Mesenchymal stem cell (in vitro differentiated cells and primary cell): ENCODE data around the gene SETD1A.

Experiments
- DNase-seq: peaks from one replicate; pipeline ENCODE4 v3.0.0-alpha.2; 2013
- H2AFZ ChIP-seq: one replicate; pipeline ENCODE4 v1.6.1; 2013; ENCODE audit warnings: low read depth, mild to moderate bottlenecking, control low read depth, inconsistent platforms, low read length, moderate library complexity
- H2AK5ac ChIP-seq: 2 replicates; pipeline ENCODE4 v1.6.1; 2013; ENCODE audit warnings: low read length, moderate library complexity, mild to moderate bottlenecking, inconsistent platforms; ENCODE audit not compliant: severe bottlenecking
- H2BK120ac ChIP-seq: one replicate; pipeline ENCODE4 v1.6.1; 2013; ENCODE audit warnings: low read depth, mild to moderate bottlenecking, inconsistent platforms, low read length, moderate library complexity
- H2BK12ac ChIP-seq, 2 experiments: one replicate each; pipeline ENCODE4 v1.6.1; 2013; ENCODE audit warnings: inconsistent platforms in 2 of 2, low read length in 2 of 2, mild to moderate bottlenecking in 2 of 2, moderate library complexity in 2 of 2, control low read depth in 1 of 2
- H2BK15ac ChIP-seq: one replicate; pipeline ENCODE4 v1.6.1; 2013; ENCODE audit warnings: mild to moderate bottlenecking, low read depth, inconsistent platforms; ENCODE audit not compliant: poor library complexity, severe bottlenecking
- H2BK5ac ChIP-seq: 2 replicates; pipeline ENCODE4 v1.6.1; 2013; ENCODE audit warnings: low read depth, mild to moderate bottlenecking, low read length, control low read depth, inconsistent platforms; ENCODE audit not compliant: poor library complexity, severe bottlenecking
- H3K14ac ChIP-seq, 2 experiments: one replicate each; pipeline ENCODE4 v1.6.1; 2013; ENCODE audit warnings: inconsistent platforms in 2 of 2, low read length in 2 of 2, control low read depth in 1 of 2, mild to moderate bottlenecking in 1 of 2, moderate library complexity in 1 of 2
- H3K18ac ChIP-seq, 2 experiments: one replicate each; pipeline ENCODE4 v1.6.1; 2013; ENCODE audit warnings: inconsistent platforms in 2 of 2, low read length in 2 of 2, control low read depth in 1 of 2, low read depth in 1 of 2, mild to moderate bottlenecking in 1 of 2
- H3K23ac ChIP-seq, 2 experiments: one replicate each; pipeline ENCODE4 v1.6.1; 2013; ENCODE audit warnings: inconsistent platforms in 2 of 2, low read length in 2 of 2, mild to moderate bottlenecking in 2 of 2, moderate library complexity in 2 of 2, control low read depth in 1 of 2
- H3K27ac ChIP-seq: 2 replicates; pipeline ENCODE4 v1.5.1; 2013; ENCODE audit warnings: mild to moderate bottlenecking, moderate library complexity, low read length, control low read depth, inconsistent platforms; ENCODE audit not compliant: poor library complexity, severe bottlenecking
- H3K27me3 ChIP-seq, 2 experiments: 2 replicates each; pipeline versions ENCODE4 v1.6.1 to v1.7.0; 2013; ENCODE audit warnings: low read length in 2 of 2, mild to moderate bottlenecking in 2 of 2, moderate library complexity in 2 of 2, control low read depth in 1 of 2, inconsistent platforms in 1 of 2; ENCODE audit not compliant: control insufficient read depth in 1 of 2, insufficient read depth in 1 of 2
- H3K36me3 ChIP-seq, 2 experiments: 2 replicates each; pipeline versions ENCODE4 v1.6.1 to v1.7.0; 2013; ENCODE audit warnings: low read length in 2 of 2, control low read depth in 1 of 2, inconsistent platforms in 1 of 2, low read depth in 1 of 2, mild to moderate bottlenecking in 1 of 2; ENCODE audit not compliant: insufficient read depth in 2 of 2, control insufficient read depth in 1 of 2
- H3K4ac ChIP-seq, 2 experiments: one replicate each; pipeline ENCODE4 v1.6.1; 2013; ENCODE audit warnings: inconsistent platforms in 2 of 2, low read length in 2 of 2, mild to moderate bottlenecking in 2 of 2, moderate library complexity in 2 of 2, control low read depth in 1 of 2, low read depth in 1 of 2
- H3K4me1 ChIP-seq: 2 replicates; pipeline ENCODE4 v1.6.1; 2013; ENCODE audit warnings: low read depth, low read length, control low read depth; ENCODE audit not compliant: control insufficient read depth, insufficient read depth
- H3K4me2 ChIP-seq: 2 replicates; pipeline ENCODE4 v1.6.1; 2013; ENCODE audit warnings: low read length, mild to moderate bottlenecking, inconsistent platforms; ENCODE audit not compliant: poor library complexity, severe bottlenecking
- H3K4me3 ChIP-seq, 2 experiments: 2 replicates each; pipeline versions ENCODE4 v1.5.1 to v1.7.0; 2013; ENCODE audit warnings: low read length in 2 of 2, mild to moderate bottlenecking in 2 of 2, control low read depth in 1 of 2, low read depth in 1 of 2; ENCODE audit not compliant: insufficient read depth in 1 of 2
- H3K79me1 ChIP-seq: replicated peaks from 2 replicates; pipeline ENCODE4 v1.6.1; 2013; ENCODE audit warnings: mild to moderate bottlenecking, control low read depth, low read length, inconsistent platforms; ENCODE audit not compliant: poor library complexity, severe bottlenecking
- H3K9ac ChIP-seq: 2 replicates; pipeline ENCODE4 v1.7.0; 2013; ENCODE audit warnings: mild to moderate bottlenecking, low read length, moderate library complexity
- H3K9me3 ChIP-seq: 2 replicates; pipeline ENCODE4 v1.7.0; 2013; ENCODE audit warnings: mild to moderate bottlenecking, low read length; ENCODE audit not compliant: control insufficient read depth
- H4K8ac ChIP-seq: one replicate; pipeline ENCODE4 v1.6.1; 2013; ENCODE audit warnings: inconsistent platforms, mild to moderate bottlenecking, low read length, moderate library complexity
- H4K91ac ChIP-seq: one replicate; pipeline ENCODE4 v1.6.1; 2013; ENCODE audit warnings: mild to moderate bottlenecking, low read length, inconsistent platforms
- WGBS: methylation state at CpG from one replicate; pipeline ENCODE4 v1.1.7; 2013; ENCODE audit warnings: mixed read lengths; 5-methylcytosine and 5-hydroxymethylcytosine counted together

SETD1A gene

DNA sequence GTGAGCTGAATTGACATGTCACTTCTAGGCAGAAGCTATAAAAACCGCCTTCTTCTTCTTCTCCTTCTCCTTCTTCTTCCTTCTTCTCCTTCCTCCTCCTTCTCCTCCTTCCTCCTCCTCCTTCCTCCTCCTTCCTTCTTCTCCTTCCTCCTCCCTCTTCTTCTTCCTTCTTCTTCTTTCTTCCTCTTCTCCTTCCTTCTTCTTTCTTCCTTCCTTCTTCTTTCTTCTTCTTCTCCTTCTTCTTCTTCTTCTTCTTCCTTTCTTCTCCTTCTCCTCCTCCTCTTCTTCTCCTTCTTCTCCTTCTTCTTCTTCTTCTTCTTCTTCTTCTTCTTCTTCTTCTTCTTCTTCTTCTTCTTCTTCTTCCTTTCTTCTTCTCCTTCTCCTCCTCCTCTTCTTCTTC, 38.9 kb upstream of the SETD1A start:
- H2BK12ac ChIP-seq = no peak overlapping the region
- no peak overlapping the region for H3K4ac ChIP-seq
- H4K91ac ChIP-seq = no peak overlapping the region
- H3K4me2 ChIP-seq = no peak overlapping the region
- no peak overlapping the region for H2BK120ac ChIP-seq
- no peak overlapping the region for H2BK15ac ChIP-seq
- H3K4me1 ChIP-seq = peaks cover 3% of the 10 kb centered on the region
- no peak overlapping the region for H2BK5ac ChIP-seq
- no peak overlapping the region for H4K8ac ChIP-seq
- H3K27ac ChIP-seq = no peak overlapping the region
- H3K9ac ChIP-seq = no peak overlapping the region
- no peak for DNase-seq
- H3K4me3 ChIP-seq = no peak overlapping the region
- H3K27me3 ChIP-seq = no peaks in the 10 kb centered on the region
- H3K18ac ChIP-seq = no peak overlapping the region
- 95% methylated on average over 1 of the region's 1 CpG for WGBS
- H2AFZ ChIP-seq = no peak overlapping the region
- no peak overlapping the region for H3K14ac ChIP-seq
- no peak overlapping the region for H3K23ac ChIP-seq
- no peaks in the 10 kb centered on the region for H3K9me3 ChIP-seq
- H3K79me1 ChIP-seq = peaks cover 6% of the 10 kb centered on the region
- peaks cover 0 to 2% of the 10 kb centered on the region in 2 experiments for H3K36me3 ChIP-seq
- H2AK5ac ChIP-seq = no peak overlapping the region

- H3K4me3 ChIP-seq = no peak overlapping the region
- H3K4me1 ChIP-seq = peaks cover 15% of the 10 kb centered on the region
- H2BK12ac ChIP-seq = no peak overlapping the region
- peak overlapping the region; percentile 45 for H4K8ac ChIP-seq
- no peak overlapping the region for H3K4ac ChIP-seq
- WGBS = 100% methylated on average over 1 of the region's 2 CpGs
- H3K9ac ChIP-seq = peak overlapping the region; percentile 95
- H3K14ac ChIP-seq = no peak overlapping the region
- H2BK15ac ChIP-seq = no peak overlapping the region
- H3K79me1 ChIP-seq = peaks cover 12% of the 10 kb centered on the region
- no peak overlapping the region for H2BK120ac ChIP-seq
- no peak overlapping the region for H3K4me2 ChIP-seq
- H3K23ac ChIP-seq = no peak overlapping the region
- peak overlapping the region; percentile 31 for H2AK5ac ChIP-seq
- no peak overlapping the region for H2BK5ac ChIP-seq
- H4K91ac ChIP-seq = no peak overlapping the region
- no peaks in the 10 kb centered on the region for H3K9me3 ChIP-seq
- H2AFZ ChIP-seq = no peak overlapping the region
- H3K36me3 ChIP-seq = peaks cover under 1 to 9% of the 10 kb centered on the region in 2 experiments
- H3K27ac ChIP-seq = no peak overlapping the region
- DNase-seq = no peak
- H3K18ac ChIP-seq = no peak overlapping the region
- H3K27me3 ChIP-seq = no peaks in the 10 kb centered on the region
Measured at GRCh38 chr16:30920891-30921290, 36.7 kb upstream of the SETD1A start.

DNA sequence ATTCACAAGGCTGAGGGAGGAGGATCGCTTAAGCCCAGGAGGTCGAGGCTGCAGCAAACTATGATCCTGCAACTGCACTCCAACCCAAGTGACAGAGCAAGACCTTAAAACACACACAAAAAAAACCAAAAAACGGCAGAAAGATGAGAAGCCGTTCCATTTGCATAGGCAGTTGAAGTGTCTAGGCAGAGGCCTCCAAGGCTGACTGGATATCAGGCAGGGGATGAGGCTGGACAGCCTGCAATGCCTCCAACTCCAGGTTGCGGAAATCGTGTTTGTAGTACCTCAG, 36.2 kb upstream of the SETD1A start:
- H3K4me2 ChIP-seq = peak overlapping the region; percentile 86
- peak overlapping the region in 1 of 2 experiments; percentile 99 for H3K4me3 ChIP-seq
- no peak overlapping the region for H2BK15ac ChIP-seq
- peak overlapping the region; percentile 95 for H3K9ac ChIP-seq
- WGBS = 4% methylated on average over 4 of the region's 6 CpGs
- no peak overlapping the region for H3K4ac ChIP-seq
- H2AK5ac ChIP-seq = no peak overlapping the region
- H3K9me3 ChIP-seq = no peaks in the 10 kb centered on the region
- no peak overlapping the region for H2BK5ac ChIP-seq
- H2BK120ac ChIP-seq = no peak overlapping the region
- peaks cover 16% of the 10 kb centered on the region for H3K4me1 ChIP-seq
- no peak overlapping the region for H2BK12ac ChIP-seq
- peaks cover 13% of the 10 kb centered on the region for H3K79me1 ChIP-seq
- no peak overlapping the region for H4K91ac ChIP-seq
- no peak overlapping the region for H3K18ac ChIP-seq
- H4K8ac ChIP-seq = peak overlapping the region; percentile 31
- no peak for DNase-seq
- no peak overlapping the region for H3K14ac ChIP-seq
- no peaks in the 10 kb centered on the region for H3K27me3 ChIP-seq
- H3K27ac ChIP-seq = no peak overlapping the region
- no peak overlapping the region for H3K23ac ChIP-seq
- peaks cover 6 to 14% of the 10 kb centered on the region in 2 experiments for H3K36me3 ChIP-seq
- H2AFZ ChIP-seq = no peak overlapping the region

DNA sequence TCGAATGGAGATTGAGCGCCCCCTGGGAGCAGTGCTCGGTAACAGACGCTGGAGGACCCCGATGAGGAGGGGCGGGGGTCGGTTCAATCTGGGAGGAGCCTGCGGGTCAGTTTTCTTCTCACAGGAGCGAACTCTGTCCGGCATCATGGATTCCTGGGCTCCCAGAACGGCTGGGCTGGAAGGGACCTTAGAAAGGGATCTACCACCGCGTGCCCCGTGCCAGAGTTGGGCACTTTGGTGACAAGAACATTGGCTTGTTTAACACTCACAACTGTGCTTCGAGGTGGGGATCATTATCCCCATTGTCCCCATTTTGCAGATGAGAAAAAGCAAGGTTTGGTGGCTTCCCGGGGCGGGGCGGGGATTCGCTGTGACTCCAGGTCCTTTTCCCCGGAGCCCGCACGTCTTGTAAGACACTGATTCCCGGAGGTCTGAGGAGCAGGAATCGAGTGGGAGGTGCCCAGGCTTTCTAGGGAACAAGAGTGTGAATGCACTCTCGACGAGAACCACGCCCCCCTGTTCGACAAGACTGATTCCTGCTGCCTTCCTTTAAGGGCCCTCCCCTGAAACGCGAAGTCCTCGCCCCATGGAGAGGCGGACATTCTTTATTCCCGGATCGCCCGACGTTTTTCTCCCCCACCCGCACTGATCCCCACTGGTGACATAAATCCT, 35.7 kb upstream of the SETD1A start:
- no peak overlapping the region for H2AK5ac ChIP-seq
- DNase-seq = peak; percentile 97
- peak overlapping the region; percentile 40 to 94 for H3K18ac ChIP-seq
- no peak overlapping the region for H3K23ac ChIP-seq
- no peak overlapping the region for H2BK15ac ChIP-seq
- H4K91ac ChIP-seq = peak overlapping the region; percentile 40
- H2BK12ac ChIP-seq = peak overlapping the region in 1 of 2 experiments; percentile 33
- peak overlapping the region; percentile 24 for H4K8ac ChIP-seq
- H3K4me3 ChIP-seq = peak overlapping the region; percentile 57 to 99
- peak overlapping the region in 1 of 2 experiments; percentile 28 for H3K14ac ChIP-seq
- H3K27ac ChIP-seq = peak overlapping the region; percentile 87
- peak overlapping the region; percentile 48 for H2BK5ac ChIP-seq
- H3K9ac ChIP-seq = peak overlapping the region; percentile 95
- peaks cover 18% of the 10 kb centered on the region for H3K79me1 ChIP-seq
- H2BK120ac ChIP-seq = no peak overlapping the region
- peaks cover 11 to 19% of the 10 kb centered on the region in 2 experiments for H3K36me3 ChIP-seq
- no peaks in the 10 kb centered on the region for H3K27me3 ChIP-seq
- WGBS = under 1% methylated on average over 37 of the region's 37 CpGs
- H2AFZ ChIP-seq = no peak overlapping the region
- H3K4me1 ChIP-seq = peaks cover 17% of the 10 kb centered on the region
- H3K4me2 ChIP-seq = peak overlapping the region; percentile 86
- peak overlapping the region; percentile 49 to 69 for H3K4ac ChIP-seq
- H3K9me3 ChIP-seq = no peaks in the 10 kb centered on the region
